Subcutaneous abdominal adipose tissue (tissue), 5 donors: Measurements from ENCODE around the gene GNAL.
"Not testable (repeated sequence)": the region's sequence is repeated elsewhere in the genome, so short reads cannot be mapped to it uniquely, and the experiment has no call there.

Source experiments
- H3K27ac ChIP-seq: one replicate; pipeline ENCODE4 v1.7.0; 2013; ENCODE audit warnings: low read depth, mild to moderate bottlenecking, inconsistent platforms, low read length, moderate library complexity
- H3K27me3 ChIP-seq, 5 donors: one replicate each; pipeline ENCODE4 v1.7.0; 2013; ENCODE audit warnings: low read length in 5 of 5, inconsistent platforms in 1 of 5; ENCODE audit not compliant: control insufficient read depth in 5 of 5, insufficient read depth in 4 of 5
- H3K36me3 ChIP-seq, 5 donors: one replicate each; pipeline ENCODE4 v1.7.0; 2013; ENCODE audit warnings: low read length in 5 of 5; ENCODE audit not compliant: control insufficient read depth in 5 of 5, insufficient read depth in 5 of 5
- H3K4me1 ChIP-seq, 5 donors: one replicate each; pipeline ENCODE4 v1.7.0; 2013; ENCODE audit warnings: low read length in 5 of 5, mild to moderate bottlenecking in 3 of 5, moderate library complexity in 1 of 5; ENCODE audit not compliant: control insufficient read depth in 5 of 5, insufficient read depth in 5 of 5
- H3K4me3 ChIP-seq, 5 donors: one replicate each; pipeline ENCODE4 v1.7.0; 2013; ENCODE audit warnings: low read length in 5 of 5, low read depth in 1 of 5
- H3K9ac ChIP-seq, 5 donors: one replicate each; pipeline ENCODE4 v1.7.0; 2013; ENCODE audit warnings: low read length in 5 of 5, mild to moderate bottlenecking in 4 of 5, moderate library complexity in 3 of 5
- H3K9me3 ChIP-seq, 5 donors: one replicate each; pipeline ENCODE4 v1.7.0; 2013; ENCODE audit warnings: low read length in 5 of 5; ENCODE audit not compliant: control insufficient read depth in 5 of 5
- donor health status: healthy.
- donor health status: healthy.
- donor health status: healthy.
- donor health status: healthy.
- donor health status: healthy.

GNAL gene

DNA sequence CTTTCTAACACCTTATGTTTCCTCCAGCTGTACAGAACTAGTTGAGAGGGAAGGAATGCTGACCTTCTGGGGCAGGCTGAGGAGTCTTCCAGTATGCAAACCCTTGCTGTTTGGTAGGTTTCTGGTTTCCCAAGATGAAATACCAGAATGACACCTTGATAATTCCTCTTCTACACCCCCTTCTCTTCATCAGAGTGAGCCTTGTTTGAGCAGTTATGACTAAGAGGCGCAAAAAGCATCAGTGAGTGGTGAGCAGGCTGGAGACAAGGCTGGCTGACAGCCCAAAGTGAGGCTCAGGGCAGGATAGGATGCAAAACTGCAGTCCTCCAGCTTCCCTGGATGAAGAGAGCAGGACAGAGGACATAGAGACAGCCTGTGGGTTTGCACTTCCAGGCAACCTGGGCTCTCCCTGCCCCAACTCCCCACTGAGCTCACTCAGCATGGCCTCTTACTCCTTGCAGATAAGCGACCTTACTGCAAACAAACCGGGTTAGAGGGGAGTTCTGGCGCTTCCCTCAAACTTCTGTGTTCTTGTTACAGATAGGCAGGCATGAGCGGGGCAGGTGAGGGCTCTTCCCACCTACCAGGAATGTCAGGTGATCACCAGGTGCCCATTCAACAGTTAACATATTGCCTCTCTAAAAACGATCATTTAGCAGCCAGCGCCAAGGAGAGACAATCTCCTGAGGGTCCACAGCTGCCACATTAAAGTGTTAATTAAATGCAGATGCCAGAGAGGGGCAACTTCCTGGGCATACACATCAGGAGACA, 213.6 kb downstream of the GNAL start:
- Histone ChIP-seq H3K9me3 (no peaks in the 10 kb centered on the region), H3K36me3 (peaks cover 3 to 42% (median 23%) of the 10 kb centered on the region in 5 donors), H3K27ac (no peak overlapping the region), H3K4me3 (no peak overlapping the region), H3K4me1 (peaks cover 0 to 14% (median 9%) of the 10 kb centered on the region in 5 donors), H3K27me3 (no peaks in the 10 kb centered on the region), H3K9ac (no peak overlapping the region)

DNA sequence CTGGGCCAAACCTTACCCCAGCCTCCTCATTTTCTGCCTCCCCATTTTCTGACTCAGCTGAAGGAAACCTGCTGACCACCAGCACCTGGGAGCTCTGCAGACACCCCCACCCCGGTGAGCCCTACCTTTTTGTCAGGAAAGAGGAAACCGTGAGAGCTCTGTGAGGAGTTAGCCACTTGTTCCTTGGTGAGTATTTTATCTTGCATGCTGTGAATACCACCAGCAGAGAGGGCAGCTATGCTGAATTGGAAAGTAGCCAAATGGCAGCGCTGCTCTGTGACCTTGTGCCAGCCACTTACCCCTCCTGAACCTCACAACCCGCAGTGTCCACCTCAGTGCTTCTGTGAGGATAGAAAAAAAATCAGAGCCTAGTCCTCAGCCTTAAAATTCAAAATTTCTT, 216.5 kb downstream of the GNAL start:
- Histone ChIP-seq H3K27me3 (no peaks in the 10 kb centered on the region), H3K4me1 (peaks cover 6 to 23% (median 17%) of the 10 kb centered on the region in 5 donors), H3K9me3 (no peaks in the 10 kb centered on the region), H3K9ac (peak overlapping the region in 1 of 5 donors; percentile 15), H3K36me3 (peaks cover 3 to 34% (median 23%) of the 10 kb centered on the region in 5 donors), H3K4me3 (no peak overlapping the region), H3K27ac (no peak overlapping the region)

DNA sequence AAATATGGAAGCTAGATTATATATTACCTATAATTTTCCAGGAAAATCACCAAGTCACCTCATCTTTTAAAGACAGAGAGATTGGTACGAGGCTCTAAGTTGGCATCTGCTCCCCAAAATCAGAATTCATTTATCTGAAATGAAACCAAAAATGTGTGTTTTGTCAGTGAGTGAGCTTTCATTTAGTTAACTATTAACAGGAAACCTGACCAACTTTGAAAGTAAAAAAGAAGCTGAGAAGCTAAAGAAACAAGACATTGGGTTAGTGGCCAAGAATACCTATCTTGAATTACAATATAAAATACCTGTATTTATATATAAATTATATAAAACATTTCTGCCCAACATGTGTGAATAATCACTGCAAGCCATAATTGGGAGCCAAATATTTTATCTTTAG, 217.1 kb downstream of the GNAL start:
- no peak overlapping the region for H3K4me3 ChIP-seq

DNA sequence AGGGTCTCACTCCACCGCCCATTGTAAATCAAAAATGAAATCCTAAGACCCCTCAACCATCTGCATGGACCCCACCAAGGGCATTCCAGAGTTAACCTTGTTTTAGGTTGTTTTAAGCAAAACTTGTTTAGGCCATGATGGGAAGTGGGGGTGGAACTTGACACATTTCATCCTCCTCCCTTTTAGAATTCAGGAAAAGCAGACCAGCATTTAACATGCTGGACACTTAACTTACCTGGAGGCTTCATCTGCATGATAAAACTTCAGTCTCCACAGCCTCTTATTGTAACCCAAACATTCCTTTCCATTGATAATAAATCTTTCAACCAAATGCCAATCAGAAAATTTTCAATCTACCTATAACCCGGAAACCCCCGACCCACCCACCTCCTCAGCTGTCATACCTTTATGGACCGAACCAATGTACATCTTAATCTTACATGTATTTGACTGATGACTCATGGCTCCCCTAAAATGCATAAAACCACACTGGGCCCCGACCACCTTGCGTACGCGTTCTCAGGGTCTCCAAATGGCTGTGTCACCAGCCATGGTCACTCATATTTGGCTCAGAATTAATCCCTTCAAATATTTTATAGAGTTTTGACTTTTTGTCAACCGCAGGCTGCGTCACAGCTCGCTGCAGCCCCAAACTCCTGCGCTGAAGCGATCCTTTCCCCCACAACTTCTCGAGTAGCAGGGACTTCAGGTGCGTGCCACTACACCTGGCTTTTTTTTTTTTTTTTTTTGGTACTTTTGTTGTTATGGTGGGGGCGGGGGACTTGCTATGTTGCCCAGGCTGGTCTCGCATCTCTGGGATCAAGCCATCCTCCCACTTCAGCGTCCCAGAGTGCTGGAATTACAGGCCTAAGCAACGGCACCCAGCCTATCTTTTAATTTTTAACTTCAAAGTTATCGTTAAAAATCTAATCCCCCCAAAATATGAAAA, 218.1 kb downstream of the GNAL start:
- Histone ChIP-seq H3K9ac (peak overlapping the region in 4 of 5 donors; percentile 94 to 97 (median 94)), H3K36me3 (peaks cover 3 to 27% (median 17%) of the 10 kb centered on the region in 5 donors), H3K9me3 (no peaks in the 10 kb centered on the region), H3K4me3 (peak overlapping the region; percentile 85 to 93 (median 90)), H3K27me3 (no peaks in the 10 kb centered on the region), H3K27ac (peak overlapping the region; percentile 96), H3K4me1 (peaks cover 6 to 23% (median 17%) of the 10 kb centered on the region in 5 donors)

More for the DNA sequence above, 217.1 kb downstream of the GNAL start:
- H3K36me3 ChIP-seq, result peaks cover 3 to 34% (median 23%) of the 10 kb centered on the region in 5 donors
- no peak overlapping the region for H3K27ac ChIP-seq
- no peaks in the 10 kb centered on the region for H3K9me3 ChIP-seq
- H3K4me1 ChIP-seq, result peaks cover 6 to 23% (median 17%) of the 10 kb centered on the region in 5 donors
- H3K27me3 ChIP-seq, result no peaks in the 10 kb centered on the region
- no peak overlapping the region for H3K9ac ChIP-seq

GRCh38 chr18:11908182-11909060, 219.4 kb downstream of the GNAL start, which contains the start of gene MPPE1:
Gene MPPE1 (minus strand): TSS chr18:11908317. CDS start chr18:11897264, 11,053 bp downstream.
- no peaks in the 10 kb centered on the region for H3K9me3 ChIP-seq
- H3K27ac ChIP-seq, result peak within 1 kb of the TSS; percentile 96
- H3K4me3 ChIP-seq, result peak within 1 kb of the TSS; percentile 85 to 93 (median 90)
- H3K36me3 ChIP-seq, result peaks cover 0 to 15% (median 6%) of the 10 kb centered on the region in 5 donors
- H3K9ac ChIP-seq, result peak within 1 kb of the TSS; percentile 63 to 97 (median 94)
- H3K27me3 ChIP-seq, result no peaks in the 10 kb centered on the region
- peaks cover 6 to 23% (median 17%) of the 10 kb centered on the region in 5 donors for H3K4me1 ChIP-seq

DNA sequence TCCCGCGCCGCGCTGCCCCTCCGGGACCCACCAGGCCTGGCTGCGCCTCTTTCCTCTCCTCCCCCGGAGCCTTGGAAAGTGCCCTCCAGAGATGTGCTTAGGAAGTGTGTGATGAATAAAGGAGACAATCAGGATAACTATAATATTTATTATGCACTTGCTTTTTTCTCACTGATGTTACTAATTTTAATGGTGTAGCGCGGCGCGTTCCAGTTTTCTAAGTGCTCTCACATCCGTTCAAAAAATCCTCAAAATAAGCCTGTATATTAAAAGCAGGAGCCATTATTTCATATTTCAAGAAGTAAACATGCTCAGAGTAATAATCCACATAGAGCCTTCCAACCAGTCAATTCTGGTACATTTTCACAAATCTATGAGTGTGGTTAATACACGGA, 220.0 kb downstream of the GNAL start:
- H3K27me3 ChIP-seq, result no peaks in the 10 kb centered on the region
- H3K9ac ChIP-seq, result peak overlapping the region in 4 of 5 donors; percentile 80 to 97 (median 94)
- H3K4me1 ChIP-seq, result peaks cover 6 to 23% (median 17%) of the 10 kb centered on the region in 5 donors
- H3K9me3 ChIP-seq, result no peaks in the 10 kb centered on the region
- H3K36me3 ChIP-seq, result peaks cover 0 to 10% (median 6%) of the 10 kb centered on the region in 5 donors
- peak overlapping the region; percentile 96 for H3K27ac ChIP-seq
- H3K4me3 ChIP-seq, result peak overlapping the region; percentile 62 to 91 (median 87)

- Histone ChIP-seq H3K4me3 (peak overlapping the region; percentile 62 to 91 (median 87)), H3K27me3 (no peaks in the 10 kb centered on the region), H3K27ac (peak overlapping the region; percentile 96), H3K4me1 (peaks cover 6 to 23% (median 17%) of the 10 kb centered on the region in 5 donors), H3K9me3 (no peaks in the 10 kb centered on the region), H3K9ac (peak overlapping the region; percentile 48 to 97 (median 94)), H3K36me3 (peaks cover 0 to 10% (median 6%) of the 10 kb centered on the region in 5 donors)
These were observed 220.5 kb downstream of the GNAL start for GRCh38 chr18:11909591-11910026.

DNA sequence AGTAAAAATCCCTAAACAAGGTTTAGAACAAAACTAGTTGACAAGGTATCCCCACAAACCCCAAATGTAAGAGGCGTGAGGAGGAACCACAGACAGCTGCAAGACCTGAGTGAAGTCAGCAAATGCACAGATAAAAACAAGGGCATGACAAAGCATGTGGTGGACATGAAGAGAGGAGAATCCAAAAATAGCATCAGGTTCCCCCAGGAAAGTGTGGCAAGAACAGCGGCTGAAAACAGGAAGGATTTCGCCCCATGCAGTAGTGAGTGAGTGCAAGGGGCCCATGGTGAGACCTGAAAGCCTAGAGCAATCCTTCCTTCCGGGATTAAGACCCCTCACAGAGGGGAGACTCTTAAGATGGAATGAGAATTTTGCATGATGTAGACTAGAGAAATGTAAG, 227.8 kb downstream of the GNAL start:
- H3K9me3 ChIP-seq, H3K27ac ChIP-seq, H3K27me3 ChIP-seq, H3K36me3 ChIP-seq, H3K4me1 ChIP-seq, H3K9ac ChIP-seq, H3K4me3 ChIP-seq: not testable (repeated sequence)

GRCh38 chr18:11919522-11919921, 230.5 kb downstream of the GNAL start:
- H3K36me3 ChIP-seq, H3K4me1 ChIP-seq, H3K27me3 ChIP-seq, H3K9ac ChIP-seq, H3K4me3 ChIP-seq, H3K27ac ChIP-seq, H3K9me3 ChIP-seq: not testable (repeated sequence)
